Muscle of back (tissue), 11 donors: ENCODE data around the gene RUNX2. TPM values are rescaled to one million over a fixed set of nuclear protein-coding genes. Genes with fewer than 3 reads are reported as not detected.

Source experiments
- DNase-seq, 3 donors: peaks; one replicate each; pipeline versions ENCODE4 v3.0.0 to v3.0.0-alpha.2; 2013
- polyA plus RNA-seq, 10 donors: library from polyadenylated mRNA; unstranded; fragments of 120-200 nt; gene quantifications; one replicate each; pipeline ENCODE4 v1.2.1, GENCODE V29; 2013; ENCODE audit not compliant: insufficient read length in 10 of 10

RUNX2 gene
- polyA plus RNA-seq, 10 donors: 0.45 to 3.0 (median 0.83) TPM

GRCh38 chr6:45692021-45692420, 363.9 kb downstream of the RUNX2 start:
- no peak for DNase-seq

- DNase-seq: no peak
These were observed 368.6 kb downstream of the RUNX2 start for GRCh38 chr6:45696738-45697137.

DNA sequence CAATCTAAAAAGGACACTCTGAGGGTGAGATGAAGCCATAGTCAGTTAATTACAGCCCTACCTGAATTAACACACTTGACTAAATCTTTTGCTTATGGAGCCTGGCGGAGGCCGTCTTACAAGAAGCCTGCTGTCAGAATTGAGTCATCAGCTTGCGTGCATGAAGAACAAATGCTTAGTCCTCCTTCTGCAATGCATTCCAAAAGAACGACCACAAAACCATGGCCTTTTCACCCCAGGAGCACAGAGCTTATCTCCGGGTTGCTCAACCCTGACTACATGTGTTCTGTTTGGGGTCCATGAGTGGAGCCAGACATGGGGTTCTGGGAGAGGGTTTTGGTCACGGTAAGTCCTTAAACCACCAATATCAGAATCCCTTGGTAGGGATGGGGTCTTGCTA, 369.5 kb downstream of the RUNX2 start:
- peak in 1 of 3 donors; percentile 95 for DNase-seq

GRCh38 chr6:45698046-45698445, 369.9 kb downstream of the RUNX2 start:
- no peak for DNase-seq

DNA sequence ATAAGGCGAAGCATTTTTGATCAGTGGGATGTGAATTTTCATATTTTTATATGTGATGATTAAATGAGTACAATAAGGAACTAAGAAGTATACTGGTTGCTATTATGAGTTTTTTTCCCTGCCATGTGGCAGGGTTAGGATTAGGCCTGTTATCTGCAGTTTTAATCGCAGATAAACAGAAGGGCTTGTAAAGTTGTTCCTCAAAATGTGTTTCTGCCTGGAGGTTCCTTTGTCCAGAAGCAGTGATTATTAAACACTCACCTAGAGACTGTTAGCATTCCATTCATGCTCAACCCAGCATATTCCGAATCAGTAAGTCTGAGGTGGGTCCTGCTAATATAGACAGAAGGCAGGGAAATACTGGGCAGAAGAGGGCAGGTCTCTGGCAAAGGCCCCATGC, 371.5 kb downstream of the RUNX2 start:
- no peak for DNase-seq

GRCh38 chr6:45702849-45703739, 375.0 kb downstream of the RUNX2 start:
- DNase-seq: peak in 1 of 3 donors; percentile 67

GRCh38 chr6:45704056-45704800, 376.1 kb downstream of the RUNX2 start:
- DNase-seq: no peak

DNA sequence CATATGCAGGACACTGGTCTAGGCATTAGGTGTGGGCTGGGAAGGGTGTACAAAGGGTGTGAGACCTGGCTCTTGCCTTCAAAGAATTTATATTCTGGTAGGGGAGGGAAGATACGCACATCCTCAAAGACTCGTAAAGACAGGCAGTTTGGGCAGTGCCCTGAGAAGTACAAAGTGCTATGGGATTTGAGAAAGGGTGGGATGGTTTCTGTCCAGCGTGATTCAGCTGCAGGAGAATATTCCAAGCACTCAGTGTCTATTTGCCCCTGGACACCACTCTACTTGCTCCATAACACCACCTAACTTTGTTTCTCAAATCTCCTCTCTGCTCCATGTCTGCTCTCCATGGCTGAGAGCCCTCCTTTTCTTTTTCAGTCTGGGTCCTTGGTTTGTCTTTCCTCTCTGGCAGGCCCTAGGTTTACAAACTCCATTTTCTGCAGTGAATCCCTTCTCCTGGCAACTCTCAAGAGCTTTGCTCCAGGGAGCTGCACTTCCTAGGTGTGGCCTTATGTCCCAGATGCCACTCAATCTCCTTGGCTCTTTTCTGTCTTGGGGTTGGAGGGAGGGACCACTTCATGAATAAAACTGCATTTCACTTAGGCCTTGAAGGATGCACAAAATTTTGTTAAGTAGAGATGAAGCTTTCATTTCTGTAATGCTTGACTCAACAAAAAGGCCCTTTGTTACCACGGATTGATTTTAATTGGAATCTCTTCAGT, 377.2 kb downstream of the RUNX2 start:
- no peak for DNase-seq

- no peak for DNase-seq
These were observed 378.2 kb downstream of the RUNX2 start for GRCh38 chr6:45706319-45706718.

GRCh38 chr6:45707176-45707575, 379.0 kb downstream of the RUNX2 start:
- DNase-seq: no peak

DNA sequence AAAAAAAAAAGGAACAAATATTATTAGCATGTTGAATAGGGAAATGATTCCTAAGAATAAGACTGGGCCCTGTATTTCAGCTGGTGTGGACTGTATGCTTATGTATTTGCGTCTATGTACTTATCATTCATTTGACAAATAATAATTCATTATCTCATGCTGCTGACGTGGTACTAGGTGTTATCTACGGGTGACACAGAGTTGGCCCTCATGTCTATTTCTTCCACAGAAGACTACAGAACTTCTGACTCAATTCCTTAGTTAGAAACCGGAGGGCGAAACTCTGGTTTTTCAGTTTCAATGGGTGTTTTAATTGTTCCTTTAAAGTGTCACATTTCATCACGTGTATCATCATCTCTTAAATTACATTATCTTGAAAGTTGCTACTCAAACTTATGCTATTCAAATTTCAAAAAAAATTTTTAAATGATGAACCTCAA, 381.7 kb downstream of the RUNX2 start:
- no peak for DNase-seq

DNA sequence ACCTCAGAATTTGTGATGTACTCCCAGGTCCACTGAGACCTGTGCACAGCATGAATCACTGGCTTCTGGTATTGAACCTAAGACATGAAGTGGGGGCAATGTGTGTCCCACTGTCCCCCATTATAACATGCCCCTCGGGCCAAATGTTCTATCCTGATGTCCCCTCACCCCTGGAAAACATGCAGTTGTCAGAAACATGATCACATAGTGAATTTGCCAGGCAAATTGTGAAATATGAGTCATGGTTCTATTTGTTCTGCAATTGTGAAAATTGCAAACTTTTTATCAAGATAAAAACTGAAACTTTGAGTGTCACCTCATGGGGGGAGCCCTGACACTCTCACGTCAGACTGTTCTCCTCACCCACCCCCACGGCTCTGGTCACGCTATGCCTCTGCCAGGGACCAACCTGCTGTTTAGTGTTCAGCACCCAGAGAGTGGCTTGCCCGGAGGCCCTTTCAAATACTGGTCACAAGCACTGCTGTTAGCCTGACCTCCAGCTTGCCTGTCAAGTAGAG, 382.2 kb downstream of the RUNX2 start:
- no peak for DNase-seq

- DNase-seq: no peak
These were observed 383.9 kb downstream of the RUNX2 start for GRCh38 chr6:45712076-45712475.

- no peak for DNase-seq
These were observed 384.7 kb downstream of the RUNX2 start for GRCh38 chr6:45712786-45713185.

Other genes with a start within 250 kb of the RUNX2 start
- gene SUPT3H, start 49.6 kb downstream of the RUNX2 start, polyA plus RNA-seq: 10 to 100 TPM in 8 of 10 donors, 1 to 10 TPM in 2; 9.7 to 13.7 (median 11.6) TPM